Epithelial cell of esophagus (primary cell): ENCODE measurements around the gene CSAD.

Source experiments
- DNase-seq: peaks from one replicate; pipeline ENCODE4 v3.0.0; 2010; ENCODE audit warnings: low read depth
- H3K4me3 ChIP-seq: 2 replicates; pipeline ENCODE4 v1.5.1; 2011; ENCODE audit warnings: mild to moderate bottlenecking, low read length, control low read depth
- CTCF ChIP-seq: IDR thresholded peaks from 2 replicates; pipeline ENCODE4 v1.5.1; 2011; ENCODE audit warnings: low read depth, mild to moderate bottlenecking, low read length, control low read depth, inconsistent platforms; ENCODE audit not compliant: insufficient read depth; ENCODE audit errors: missing control alignments

Gene CSAD

GRCh38 chr12:53225635-53226424 lies 45.1 kb upstream of the CSAD start:
- peak; percentile 21 for TF ChIP-seq CTCF
- peak overlapping the region; percentile 25 for H3K4me3 ChIP-seq
- DNase-seq = peak; percentile 78

GRCh38 chr12:53224897-53225634 lies 44.3 kb upstream of the CSAD start:
- no peak for DNase-seq

GRCh38 chr12:53224061-53224896 lies 43.6 kb upstream of the CSAD start:
- TF ChIP-seq CTCF = peak; percentile 58
- peak overlapping the region; percentile 16 for H3K4me3 ChIP-seq
- DNase-seq = peak; percentile 83

More at GRCh38 chr12:53224897-53225634, 44.3 kb upstream of the CSAD start:
- TF ChIP-seq CTCF = no peak
- peak overlapping the region; percentile 25 for H3K4me3 ChIP-seq

- peak overlapping the region; percentile 16 for H3K4me3 ChIP-seq
- no peak for TF ChIP-seq CTCF
- DNase-seq = peak; percentile 24
Measured at GRCh38 chr12:53223389-53224060, 42.8 kb upstream of the CSAD start.

GRCh38 chr12:53222806-53223261 lies 42.1 kb upstream of the CSAD start:
- H3K4me3 ChIP-seq = no peak overlapping the region
- DNase-seq = no peak
- TF ChIP-seq CTCF = no peak

GRCh38 chr12:53222170-53222721 lies 41.5 kb upstream of the CSAD start:
- TF ChIP-seq CTCF = no peak
- no peak for DNase-seq
- H3K4me3 ChIP-seq = peak overlapping the region; percentile 20
